BE2C (cell line): ENCODE data around the gene CISD3.

Experiments used
- DNase-seq: peaks from one replicate; pipeline ENCODE4 v3.0.0-alpha.2; 2020
- H3K27me3 ChIP-seq: fragments of 250-450 bp; sonication (Bioruptor Pico); 2 replicates; pipeline ENCODE4 v1.5.1; 2020; ENCODE audit warnings: mild to moderate bottlenecking
- H3K36me3 ChIP-seq: fragments of 250-450 bp; sonication (Bioruptor Pico); 2 replicates; pipeline ENCODE4 v1.5.1; 2020; ENCODE audit warnings: mild to moderate bottlenecking
- H3K4me1 ChIP-seq: fragments of 250-450 bp; sonication (Bioruptor Pico); 2 replicates; pipeline ENCODE4 v1.5.1; 2020
- H3K4me3 ChIP-seq: 2 replicates; pipeline ENCODE4 v1.5.1; 2011; ENCODE audit warnings: low read depth, low read length
- H3K9me3 ChIP-seq: fragments of 250-450 bp; sonication (Bioruptor Pico); 2 replicates; pipeline ENCODE4 v1.5.1; 2020
- CTCF ChIP-seq: IDR thresholded peaks from 2 replicates; pipeline ENCODE4 v1.5.1; 2012; ENCODE audit warnings: mild to moderate bottlenecking, low read depth, low read length

CISD3 gene

GRCh38 chr17:38741461-38741860, 11.3 kb downstream of the CISD3 start:
- Histone ChIP-seq H3K9me3 (no peaks in the 10 kb centered on the region), H3K4me3 (no peak overlapping the region; the same call in 1 of the 2 replicates), H3K27me3 (no peaks in the 10 kb centered on the region), H3K36me3 (peaks cover 39% of the 10 kb centered on the region), H3K4me1 (peaks cover 37% of the 10 kb centered on the region)
- no peak for TF ChIP-seq CTCF
- no peak for DNase-seq

- Histone ChIP-seq H3K4me1 (peaks cover 37% of the 10 kb centered on the region), H3K9me3 (no peaks in the 10 kb centered on the region), H3K27me3 (no peaks in the 10 kb centered on the region), H3K36me3 (peaks cover 34% of the 10 kb centered on the region), H3K4me3 (peak overlapping the region; percentile 19; the same call in 1 of the 2 replicates)
- no peak for TF ChIP-seq CTCF
- DNase-seq: no peak
Observed at GRCh38 chr17:38741921-38742410, 11.8 kb downstream of the CISD3 start.

- Histone ChIP-seq H3K9me3 (no peaks in the 10 kb centered on the region), H3K4me1 (peaks cover 37% of the 10 kb centered on the region), H3K4me3 (peak overlapping the region; percentile 19; the same call in 1 of the 2 replicates), H3K27me3 (no peaks in the 10 kb centered on the region), H3K36me3 (peaks cover 28% of the 10 kb centered on the region)
- peak; percentile 79 for DNase-seq
- TF ChIP-seq CTCF: no peak
Observed at GRCh38 chr17:38742411-38743308, 12.5 kb downstream of the CISD3 start.

GRCh38 chr17:38743556-38744171, 13.5 kb downstream of the CISD3 start:
- TF ChIP-seq CTCF: no peak
- Histone ChIP-seq H3K4me3 (no peak overlapping the region), H3K4me1 (peaks cover 37% of the 10 kb centered on the region), H3K27me3 (no peaks in the 10 kb centered on the region), H3K36me3 (peaks cover 20% of the 10 kb centered on the region), H3K9me3 (no peaks in the 10 kb centered on the region)
- no peak for DNase-seq

- no peak for TF ChIP-seq CTCF
- Histone ChIP-seq H3K27me3 (no peaks in the 10 kb centered on the region), H3K36me3 (peaks cover 6% of the 10 kb centered on the region), H3K4me1 (peaks cover 40% of the 10 kb centered on the region), H3K4me3 (peak overlapping the region; percentile 96), H3K9me3 (no peaks in the 10 kb centered on the region)
- DNase-seq: peak; percentile 79
Observed at GRCh38 chr17:38745545-38745944, 15.4 kb downstream of the CISD3 start.
